HG03175 (cell line): ENCODE measurements around the gene DDX1.

Source experiments
- ATAC-seq: cut with Tn5 transposase; IDR thresholded peaks from one replicate; pipeline ENCODE4 v1.9.1; 2021; ENCODE audit warnings: mild to moderate bottlenecking, moderate library complexity; ENCODE audit not compliant: unreplicated experiment

DDX1 gene

DNA sequence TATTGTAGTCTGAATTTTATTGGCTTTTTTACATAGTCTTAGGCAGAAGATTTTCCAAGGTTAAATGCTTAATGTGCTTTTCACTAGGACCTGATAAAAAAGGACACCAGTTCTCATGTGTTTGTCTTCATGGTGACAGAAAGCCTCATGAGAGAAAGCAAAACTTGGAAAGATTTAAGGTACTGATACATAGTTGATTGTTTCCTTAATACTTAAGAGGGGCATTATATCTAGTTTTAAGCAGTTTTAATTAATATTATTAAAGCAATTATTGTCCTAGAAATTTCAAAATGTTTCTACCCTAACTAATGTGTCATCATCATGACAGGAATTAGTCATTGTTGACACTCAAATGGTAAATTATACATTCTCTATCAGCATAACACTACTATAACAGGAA lies 35.3 kb downstream of the DDX1 start:
- no peak for ATAC-seq

DNA sequence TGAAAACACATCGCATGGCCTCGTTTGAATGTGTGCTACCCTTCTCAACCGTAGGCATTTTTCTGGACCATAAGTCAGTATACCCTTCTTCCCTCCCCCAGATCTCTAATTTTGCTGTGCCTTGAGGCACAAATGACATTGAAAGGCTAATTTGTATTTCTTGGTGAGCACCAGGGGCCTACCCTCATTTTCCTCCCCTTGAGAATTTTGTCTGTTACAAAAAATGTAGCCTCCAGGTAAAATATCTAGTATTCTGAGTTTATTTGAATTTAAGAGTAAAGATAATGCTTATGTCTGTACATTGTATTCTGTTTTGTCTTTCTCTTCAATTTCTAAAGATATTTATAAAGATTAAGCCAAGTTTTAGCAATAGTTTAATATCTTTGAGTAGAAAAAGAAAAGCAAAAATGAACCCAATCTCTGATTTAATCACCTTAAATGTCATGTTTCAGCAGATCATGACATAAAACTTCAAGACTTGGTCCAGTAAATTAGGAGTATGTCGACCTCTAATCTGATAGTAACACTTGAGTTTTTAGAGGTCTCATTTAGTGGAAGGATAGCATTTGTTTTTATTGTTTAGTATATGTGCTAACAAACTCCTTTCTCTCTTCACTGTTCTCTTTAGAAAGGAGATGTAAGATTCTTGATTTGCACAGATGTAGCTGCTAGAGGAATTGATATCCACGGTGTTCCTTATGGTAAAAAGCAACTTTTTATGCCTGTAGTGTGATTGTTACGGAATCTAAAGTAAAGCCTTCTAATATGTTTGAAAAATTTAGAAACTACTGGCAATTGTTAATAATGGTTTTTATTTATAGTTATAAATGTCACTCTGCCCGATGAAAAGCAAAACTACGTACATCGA lies 36.4 kb downstream of the DDX1 start:
- no peak for ATAC-seq

- no peak for ATAC-seq
These were observed 37.5 kb downstream of the DDX1 start for GRCh38 chr2:15628899-15629855.

GRCh38 chr2:15630121-15630977 lies 38.7 kb downstream of the DDX1 start:
- no peak for ATAC-seq

- ATAC-seq = no peak
These were observed 39.5 kb downstream of the DDX1 start for GRCh38 chr2:15630978-15631719.

DNA sequence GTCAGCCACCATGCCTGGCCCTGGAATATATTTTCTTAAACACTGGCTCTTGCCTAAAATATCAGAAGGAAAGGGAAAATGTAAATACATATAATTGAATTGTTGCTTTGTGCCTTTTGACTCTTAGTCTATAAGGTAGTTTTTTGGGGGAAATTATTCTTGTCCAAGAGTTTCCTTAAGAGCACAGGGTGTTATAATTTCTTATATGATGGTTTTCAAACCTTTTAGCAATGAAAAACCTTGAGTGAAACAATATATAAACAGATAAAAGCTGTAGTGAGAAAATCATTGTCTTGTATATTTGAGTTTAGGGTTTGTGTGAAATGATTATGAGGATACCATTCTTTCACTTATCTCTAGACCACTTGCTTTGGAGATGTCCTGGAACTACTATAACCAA lies 40.2 kb downstream of the DDX1 start:
- no peak for ATAC-seq

DNA sequence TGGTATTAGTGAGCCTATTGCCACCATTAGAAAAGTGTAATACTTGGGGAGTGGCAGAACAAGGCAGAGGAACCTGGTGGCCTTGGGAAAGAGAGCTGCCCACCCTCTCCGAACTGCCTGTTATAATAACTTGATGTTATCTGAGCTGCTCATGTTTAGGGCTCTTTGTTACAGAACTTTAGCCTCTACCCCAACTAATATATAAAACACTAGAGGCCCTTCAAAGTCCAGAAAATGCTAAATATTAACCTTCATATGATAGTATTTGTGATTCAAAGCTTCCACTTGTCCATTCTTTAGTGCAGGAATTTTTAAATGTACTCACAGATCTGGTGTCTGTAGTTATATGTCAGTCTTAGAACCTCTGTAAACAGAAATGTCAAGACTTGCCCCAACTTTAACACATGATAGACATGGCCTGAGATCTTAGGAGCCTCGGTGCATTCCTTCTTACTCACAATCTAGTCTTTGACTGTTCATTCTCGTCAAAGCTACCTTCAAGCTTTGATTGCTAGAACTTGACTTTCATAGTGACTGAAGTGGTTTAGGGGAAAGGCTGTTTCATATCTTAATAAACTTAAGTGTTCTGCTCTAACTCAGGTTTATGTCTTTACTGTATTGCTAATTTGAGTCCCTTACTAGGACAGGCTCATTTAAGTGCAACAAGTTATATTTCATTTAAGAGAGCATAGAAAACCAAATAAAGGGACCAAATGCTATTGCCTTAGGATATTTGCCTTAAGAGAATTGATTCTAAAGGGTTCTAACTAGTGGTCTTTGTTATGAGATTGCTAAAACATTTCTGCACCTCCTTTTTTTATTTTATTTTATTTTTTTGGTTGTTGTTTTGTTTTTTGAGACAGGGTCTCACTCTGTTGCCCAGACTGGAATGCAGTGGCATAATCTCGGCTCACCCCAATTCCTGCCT lies 41.6 kb downstream of the DDX1 start:
- no peak for ATAC-seq

- ATAC-seq = no peak
These were observed 42.3 kb downstream of the DDX1 start for GRCh38 chr2:15633971-15634346.

- no peak for ATAC-seq
These were observed 43.3 kb downstream of the DDX1 start for GRCh38 chr2:15634846-15635490.

GRCh38 chr2:15636972-15637785 lies 45.5 kb downstream of the DDX1 start:
- ATAC-seq = peak; percentile 91

GRCh38 chr2:15638720-15639119 lies 47.1 kb downstream of the DDX1 start:
- ATAC-seq = no peak

DNA sequence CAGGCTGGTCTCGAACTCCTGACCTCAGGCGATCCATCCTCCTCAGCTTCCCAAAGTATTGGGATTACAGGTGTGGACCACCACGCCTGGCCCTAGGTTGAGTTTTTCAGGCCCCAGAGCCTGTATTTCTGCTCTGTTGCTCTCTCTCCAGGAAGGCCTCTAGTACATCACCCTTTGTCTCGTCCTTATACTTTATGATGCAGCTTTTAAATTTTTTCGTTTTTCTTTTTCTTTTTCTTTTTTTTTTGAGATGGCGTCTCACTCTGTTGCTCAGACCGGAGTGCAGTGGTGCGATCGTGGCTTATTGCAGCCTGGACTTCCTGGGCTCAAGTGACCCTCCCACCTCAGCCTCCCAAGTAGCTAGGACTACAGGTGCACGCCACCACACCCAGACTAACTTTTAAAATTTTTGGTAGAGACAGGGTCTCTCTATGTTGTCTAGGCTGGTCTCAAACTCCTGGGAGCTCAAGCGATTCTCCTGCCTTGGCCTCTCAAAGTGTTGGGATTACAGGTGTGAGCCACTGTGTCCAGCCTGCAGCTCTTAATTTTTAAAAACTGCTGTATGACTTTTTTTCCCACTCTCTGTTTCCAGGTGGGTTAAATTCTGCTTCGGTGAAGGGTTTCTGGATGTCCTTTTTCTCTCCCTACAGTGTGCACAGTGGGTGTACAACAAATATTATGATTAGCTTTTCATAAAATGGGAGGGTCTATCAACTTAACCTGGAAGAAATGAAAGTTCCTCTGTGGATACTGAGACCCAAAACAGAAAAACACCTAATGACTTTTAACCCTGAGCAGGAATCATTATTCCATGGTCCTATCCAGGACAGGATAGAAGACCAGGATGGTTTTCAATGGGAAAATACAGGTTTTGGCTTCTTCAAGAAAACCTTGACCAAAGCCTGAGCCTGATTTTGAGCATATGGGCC lies 47.9 kb downstream of the DDX1 start:
- no peak for ATAC-seq

GRCh38 chr2:15640261-15640711 lies 48.6 kb downstream of the DDX1 start:
- ATAC-seq = no peak

GRCh38 chr2:15640784-15641183 lies 49.1 kb downstream of the DDX1 start:
- ATAC-seq = no peak

DNA sequence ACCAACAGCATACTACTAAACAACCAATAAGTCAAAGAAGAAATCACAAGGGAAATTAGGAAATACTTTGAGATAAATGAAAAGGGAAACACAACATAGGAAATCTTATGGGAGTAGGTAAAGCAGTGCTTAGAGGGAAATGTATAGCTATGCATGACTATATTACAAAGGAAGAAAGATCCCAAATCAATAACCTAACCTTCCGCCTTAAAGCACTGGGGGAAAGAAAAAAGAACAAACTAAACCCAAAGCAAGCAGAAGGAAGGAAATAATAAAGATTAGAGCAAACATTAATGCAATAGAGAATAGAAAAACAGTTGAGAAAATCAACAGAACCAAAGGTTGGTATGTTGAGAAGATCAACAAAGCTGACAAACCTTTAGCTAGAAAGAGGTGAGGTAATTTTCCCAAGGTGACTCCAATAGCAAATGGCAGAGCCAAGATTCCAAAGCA lies 49.9 kb downstream of the DDX1 start:
- ATAC-seq = no peak

- no peak for ATAC-seq
These were observed 50.5 kb downstream of the DDX1 start for GRCh38 chr2:15642011-15642814.
